B cell (primary cell): ENCODE results near the gene TTC32.

Experiments
- CTCF ChIP-seq: fragments of 200-600 bp; IDR thresholded peaks from one replicate; pipeline ENCODE4 v1.8.0; 2022; ENCODE audit warnings: antibody characterized with exemption, mild to moderate bottlenecking
- EZH2 ChIP-seq: IDR thresholded peaks from 2 replicates; pipeline ENCODE4 v1.6.1; 2012; ENCODE audit warnings: borderline replicate concordance, low read depth, mild to moderate bottlenecking, moderate library complexity, low read length; ENCODE audit not compliant: insufficient read depth, poor library complexity, severe bottlenecking

GRCh38 chr2:19916385-19916950 is 14.7 kb upstream of the TTC32 start:
- TF ChIP-seq CTCF (no peak), EZH2 (no peak)
